ENCODE results near the gene GATAD2B. TPM values are rescaled to one million over a fixed set of nuclear protein-coding genes. Genes with fewer than 3 reads are reported as not detected.

Gene GATAD2B
- polyA plus RNA-seq, 3 donors, result 1.1 to 11.0 (median 2.0) TPM

- H2AFZ ChIP-seq (ENCODE audit: insufficient read depth, low read depth, low read length, poor library complexity, severe bottlenecking), result peak overlapping the region; percentile 85
- H3K4me2 ChIP-seq (replicated peaks; ENCODE audit: extremely low read depth, low read length, poor library complexity, severe bottlenecking), result peak overlapping the region; percentile 82
- peak overlapping the region; percentile 74 for H3K9ac ChIP-seq (ENCODE audit: insufficient read depth, low read length, poor library complexity, severe bottlenecking)
- Mint-ChIP-seq H3K4me1 (peaks cover 71% of the 10 kb centered on the region), H3K27me3 (ENCODE audit: low read depth in 3 of 3) (peaks cover 0 to 2% (median 0%) of the 10 kb centered on the region in 3 donors), H3K9me3 (peaks cover 0 to 2% (median 0%) of the 10 kb centered on the region in 7 donors), H3K4me3 (peak overlapping the region; percentile 79 to 91), H3K36me3 (peaks cover 17 to 31% of the 10 kb centered on the region in 2 donors), H3K27ac (peak overlapping the region; percentile 89 to 98 (median 94))
- peaks cover 13% of the 10 kb centered on the region for H4K20me1 ChIP-seq (ENCODE audit: insufficient read depth, low read length)
- H3K4me3 ChIP-seq (replicated peaks in 1 of 3; ENCODE audit: low read depth in 2 of 3, low read length in 3 of 3), result peak overlapping the region; percentile 53 to 91 (median 70)
- whole genome bisulfite sequencing (ENCODE audit: insufficient coverage), result 0% methylated on average over 17 of the region's 22 CpGs
- H3K4me1 ChIP-seq (ENCODE audit: control insufficient read depth in 1 of 2, insufficient read depth in 2 of 2, low read length in 2 of 2), result peaks cover 66 to 80% of the 10 kb centered on the region in 2 donors
- intact Hi-C loops (cut with micrococcal nuclease), result loop anchor here in 1 of 2 donors (2.0 to 5.0 kb wide), 2 partner anchors 17 to 172 kb away; partner anchors contain the start of gene DENND4B
- DNase-seq, result no peak
- H3K27ac ChIP-seq (ENCODE audit: low read depth in 1 of 2, low read length in 2 of 2), result peak overlapping the region; percentile 90 to 95
- peaks cover 74% of the 10 kb centered on the region for H3K79me2 ChIP-seq (ENCODE audit: insufficient read depth, low read length)
- H3K27me3 ChIP-seq (ENCODE audit: control insufficient read depth in 2 of 2, insufficient read depth in 2 of 2, low read length in 2 of 2), result no peaks in the 10 kb centered on the region
- H3K36me3 ChIP-seq (replicated peaks in 1 of 2; ENCODE audit: control insufficient read depth in 1 of 2, insufficient read depth in 2 of 2, low read length in 2 of 2), result peaks cover 10 to 27% of the 10 kb centered on the region in 2 donors
- TF ChIP-seq CTCF (IDR thresholded peaks at IDR 0.05), result no peak
- H3K9me3 ChIP-seq (replicated peaks in 1 of 2; ENCODE audit: control insufficient read depth in 1 of 2, insufficient read depth in 1 of 2, low read length in 2 of 2), result no peaks in the 10 kb centered on the region
These were observed 41.1 kb upstream of the GATAD2B start for GRCh38 chr1:153963850-153964331.

GRCh38 chr1:153963030-153963849 lies 40.5 kb upstream of the GATAD2B start, which contains the start of gene SLC39A1:
TSS of gene SLC39A1 (minus strand) at chr1:153963537. CDS start at chr1:153962715, 822 bp downstream.
- Histone ChIP-seq H3K36me3 (replicated peaks in 1 of 2; ENCODE audit: control insufficient read depth in 1 of 2, insufficient read depth in 2 of 2, low read length in 2 of 2) (peaks cover 10 to 27% of the 10 kb centered on the region in 2 donors), H3K4me3 (replicated peaks in 1 of 3; ENCODE audit: low read depth in 2 of 3, low read length in 3 of 3) (peak within 1 kb of the TSS; percentile 53 to 91 (median 70)), H3K27me3 (ENCODE audit: control insufficient read depth in 2 of 2, insufficient read depth in 2 of 2, low read length in 2 of 2) (no peaks in the 10 kb centered on the region), H3K4me1 (ENCODE audit: control insufficient read depth in 1 of 2, insufficient read depth in 2 of 2, low read length in 2 of 2) (peaks cover 65 to 78% of the 10 kb centered on the region in 2 donors), H4K20me1 (ENCODE audit: insufficient read depth, low read length) (peaks cover 13% of the 10 kb centered on the region), H3K9ac (ENCODE audit: insufficient read depth, low read length, poor library complexity, severe bottlenecking) (peak within 1 kb of the TSS; percentile 74), H3K4me2 (replicated peaks; ENCODE audit: extremely low read depth, low read length, poor library complexity, severe bottlenecking) (peak within 1 kb of the TSS; percentile 82), H3K79me2 (ENCODE audit: insufficient read depth, low read length) (peaks cover 72% of the 10 kb centered on the region), H3K27ac (ENCODE audit: low read depth in 1 of 2, low read length in 2 of 2) (peak within 1 kb of the TSS; percentile 90 to 95), H3K9me3 (replicated peaks in 1 of 2; ENCODE audit: control insufficient read depth in 1 of 2, insufficient read depth in 1 of 2, low read length in 2 of 2) (no peaks in the 10 kb centered on the region), H2AFZ (ENCODE audit: insufficient read depth, low read depth, low read length, poor library complexity, severe bottlenecking) (peak within 1 kb of the TSS; percentile 85)
- Mint-ChIP-seq H3K9me3 (peaks cover 0 to 2% (median 0%) of the 10 kb centered on the region in 7 donors), H3K4me3 (peak within 1 kb of the TSS; percentile 79 to 91), H3K27me3 (ENCODE audit: low read depth in 3 of 3) (peaks cover 0 to 2% (median 0%) of the 10 kb centered on the region in 3 donors), H3K36me3 (peaks cover 17 to 31% of the 10 kb centered on the region in 2 donors), H3K27ac (peak within 1 kb of the TSS; percentile 89 to 98 (median 94)), H3K4me1 (peaks cover 68% of the 10 kb centered on the region)
- TF ChIP-seq CTCF (IDR thresholded peaks at IDR 0.05), result no peak
- DNase-seq, result peak; percentile 87 to 95 (median 94)
- WGBS (ENCODE audit: insufficient coverage), result under 1% methylated on average over 38 of the region's 54 CpGs
- intact Hi-C loops (cut with micrococcal nuclease), result loop anchor here in 1 of 2 donors (2.0 to 5.0 kb wide), 2 partner anchors 16 to 171 kb away; partner anchors contain the start of gene DENND4B

All from CD14-positive monocyte (primary cell).